ENCODE measurements around the gene ARSB.

ARSB gene

GRCh38 chr5:78730300-78731094 is 254.6 kb downstream of the ARSB start:
- H3K36me3 ChIP-seq (ENCODE audit: control insufficient read depth, insufficient read depth, low read length) = no peaks in the 10 kb centered on the region
- peak overlapping the region; percentile 21 for H3K27ac ChIP-seq (ENCODE audit: low read depth, low read length)
- no peaks in the 10 kb centered on the region for H3K27me3 ChIP-seq (ENCODE audit: control insufficient read depth, insufficient read depth, low read length)
- H3K9ac ChIP-seq (ENCODE audit: low read depth, low read length) = no peak overlapping the region
- no peaks in the 10 kb centered on the region for H3K9me3 ChIP-seq (ENCODE audit: control insufficient read depth, insufficient read depth, low read length)
- H3K4me1 ChIP-seq (ENCODE audit: control insufficient read depth, insufficient read depth, low read length) = peaks cover 19% of the 10 kb centered on the region
- H3K4me3 ChIP-seq (ENCODE audit: low read depth, low read length) = no peak overlapping the region

DNA sequence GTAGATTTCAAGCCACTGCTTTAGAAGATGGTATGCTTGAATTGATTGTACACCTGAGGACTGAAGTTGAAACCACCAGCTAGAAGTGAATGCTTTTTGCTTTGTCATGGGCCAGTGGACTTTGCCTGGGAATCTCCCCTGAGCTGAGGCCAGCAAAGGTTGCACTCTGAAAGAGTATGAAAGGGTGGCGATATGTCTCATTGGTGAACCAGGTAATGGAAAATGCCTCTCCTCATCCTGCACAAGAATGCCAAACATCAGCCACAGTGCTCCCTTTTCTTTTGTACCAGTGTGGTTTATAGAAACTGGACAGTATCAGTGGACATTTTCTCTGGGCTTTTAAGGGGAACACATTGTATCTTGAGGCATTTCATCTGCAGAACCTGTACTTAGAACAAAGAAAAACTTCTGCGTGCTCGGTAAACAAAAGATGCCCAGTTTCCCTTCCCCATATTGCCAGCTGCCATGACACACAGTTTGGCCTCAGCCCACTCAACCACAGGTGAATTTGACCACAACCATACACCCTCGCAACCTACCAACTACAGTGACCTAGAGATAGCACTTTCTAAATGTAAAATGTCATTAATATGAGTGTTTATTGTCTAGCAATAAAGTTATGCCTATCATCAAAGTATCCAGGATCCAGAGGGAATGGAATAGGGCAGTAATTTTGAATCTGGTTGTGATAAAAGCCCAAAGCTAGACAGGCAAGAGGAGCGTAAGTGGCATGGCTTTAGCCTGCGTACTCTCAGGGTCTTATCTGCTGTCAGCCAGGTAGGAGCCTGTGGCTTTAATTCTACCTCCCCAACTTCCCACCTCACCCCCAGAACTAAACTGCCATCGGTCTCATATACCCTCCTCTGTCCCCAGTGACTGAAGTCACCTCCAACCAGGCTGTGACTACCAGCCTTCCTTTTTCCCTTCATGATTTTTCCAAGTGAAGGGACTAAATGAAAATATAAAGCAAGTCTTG is 257.0 kb downstream of the ARSB start:
- no peaks in the 10 kb centered on the region for H3K9me3 ChIP-seq (ENCODE audit: control insufficient read depth, insufficient read depth, low read length)
- no peak overlapping the region for H3K27ac ChIP-seq (ENCODE audit: low read depth, low read length)
- no peak overlapping the region for H3K4me3 ChIP-seq (ENCODE audit: low read depth, low read length)
- H3K4me1 ChIP-seq (ENCODE audit: control insufficient read depth, insufficient read depth, low read length) = peaks cover 23% of the 10 kb centered on the region
- no peak overlapping the region for H3K9ac ChIP-seq (ENCODE audit: low read depth, low read length)
- no peaks in the 10 kb centered on the region for H3K27me3 ChIP-seq (ENCODE audit: control insufficient read depth, insufficient read depth, low read length)
- H3K36me3 ChIP-seq (ENCODE audit: control insufficient read depth, insufficient read depth, low read length) = no peaks in the 10 kb centered on the region
